AG09309 (cell line): ENCODE results near the gene PDE3B.
"Not testable (repeated sequence)": the region's sequence is repeated elsewhere in the genome, so short reads cannot be mapped to it uniquely, and the experiment has no call there.

Source experiments
- DNase-seq: peaks from one replicate; pipeline ENCODE4 v3.0.0-alpha.2; 2010; ENCODE audit warnings: low read depth
- H3K4me3 ChIP-seq: 2 replicates; pipeline ENCODE4 v1.5.1; 2011; ENCODE audit warnings: mild to moderate bottlenecking, low read depth, low read length, moderate library complexity; ENCODE audit not compliant: control insufficient read depth
- CTCF ChIP-seq: IDR thresholded peaks from 2 replicates; pipeline ENCODE4 v1.5.1; 2011; ENCODE audit warnings: mild to moderate bottlenecking, low read depth, low read length, inconsistent platforms; ENCODE audit not compliant: insufficient read depth, control insufficient read depth; ENCODE audit errors: missing control alignments

The PDE3B gene

GRCh38 chr11:14643697-14644225, at the start of gene PDE3B:
Gene PDE3B, plus strand, starts transcription at chr11:14643804. Its CDS starts 272 bp downstream, at chr11:14644076.
- no peak for TF ChIP-seq CTCF
- peak within 1 kb of the TSS; percentile 57 for H3K4me3 ChIP-seq
- no peak for DNase-seq

- H3K4me3 ChIP-seq, DNase-seq: not testable (repeated sequence)
Measured at GRCh38 chr11:14595261-14595660, 48.3 kb upstream of the PDE3B start.

GRCh38 chr11:14607713-14608112, 35.9 kb upstream of the PDE3B start:
- no peak for TF ChIP-seq CTCF
- H3K4me3 ChIP-seq = no peak overlapping the region
- no peak for DNase-seq

GRCh38 chr11:14609902-14610301, 33.7 kb upstream of the PDE3B start:
- TF ChIP-seq CTCF = no peak
- DNase-seq = no peak

GRCh38 chr11:14611939-14612338, 31.7 kb upstream of the PDE3B start:
- DNase-seq = no peak
- no peak for TF ChIP-seq CTCF
- no peak overlapping the region for H3K4me3 ChIP-seq

More at GRCh38 chr11:14609902-14610301, 33.7 kb upstream of the PDE3B start:
- no peak overlapping the region for H3K4me3 ChIP-seq

GRCh38 chr11:14612694-14613093, 30.9 kb upstream of the PDE3B start:
- no peak for DNase-seq
- TF ChIP-seq CTCF = no peak
- H3K4me3 ChIP-seq = no peak overlapping the region

- no peak for DNase-seq
- H3K4me3 ChIP-seq = no peak overlapping the region
- no peak for TF ChIP-seq CTCF
Measured at GRCh38 chr11:14614091-14614622, 29.4 kb upstream of the PDE3B start.
